GM18909 (cell line): ENCODE results near the gene RNF227.
A peak's percentile ranks its signal among the peaks of the same experiment; 100 is the strongest.
"Not testable (repeated sequence)": the region's sequence is repeated elsewhere in the genome, so short reads cannot be mapped to it uniquely, and the experiment has no call there.

Experiments used
- ATAC-seq: cut with Tn5 transposase; IDR thresholded peaks from one replicate; pipeline ENCODE4 v1.9.1; 2021; ENCODE audit warnings: mild to moderate bottlenecking; ENCODE audit not compliant: unreplicated experiment, poor library complexity

RNF227 gene

DNA sequence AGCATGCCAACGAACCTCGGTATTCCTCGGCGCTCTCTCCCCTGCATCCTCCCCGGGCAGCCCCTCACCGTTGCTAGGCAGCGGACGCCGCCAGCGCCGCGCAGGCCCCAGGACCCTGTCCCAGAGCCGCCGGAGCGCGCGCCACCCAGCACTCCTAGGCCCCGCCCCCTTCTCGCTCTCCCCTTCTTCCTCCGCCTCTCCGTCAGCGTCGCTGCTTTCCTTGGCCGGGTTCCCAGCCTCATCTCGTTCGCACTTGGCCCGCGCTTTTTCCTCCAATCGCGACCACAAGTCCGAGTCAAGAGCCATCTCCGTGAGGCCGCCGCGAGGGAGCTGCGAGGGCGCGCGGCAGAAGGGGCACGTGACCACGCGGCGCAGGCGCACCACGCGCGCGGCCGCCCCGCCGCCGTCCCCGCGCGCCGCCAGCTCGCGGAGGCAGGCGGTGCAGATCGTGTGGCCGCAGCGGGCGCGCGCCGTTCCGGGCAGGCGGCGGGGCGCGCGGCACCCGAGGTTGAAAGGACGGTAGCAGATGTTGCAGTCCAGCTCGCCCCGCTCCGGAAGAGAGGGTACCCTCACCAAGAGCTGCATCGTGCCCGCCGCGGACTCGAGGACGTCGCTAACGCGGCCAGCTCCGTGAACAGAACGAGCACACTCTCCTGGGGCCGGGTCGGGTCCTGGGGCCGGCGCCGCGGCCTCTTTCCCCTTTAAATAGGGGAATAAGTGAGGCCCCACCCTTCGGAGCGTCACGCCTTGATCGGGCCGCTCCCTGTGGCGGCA, at the start of gene RNF227:
TSS of gene RNF227 (minus strand) at position 679 of the 774 bp plus-strand sequence. CDS start at position 585, 94 bp downstream.
- peak; percentile 73 for ATAC-seq

DNA sequence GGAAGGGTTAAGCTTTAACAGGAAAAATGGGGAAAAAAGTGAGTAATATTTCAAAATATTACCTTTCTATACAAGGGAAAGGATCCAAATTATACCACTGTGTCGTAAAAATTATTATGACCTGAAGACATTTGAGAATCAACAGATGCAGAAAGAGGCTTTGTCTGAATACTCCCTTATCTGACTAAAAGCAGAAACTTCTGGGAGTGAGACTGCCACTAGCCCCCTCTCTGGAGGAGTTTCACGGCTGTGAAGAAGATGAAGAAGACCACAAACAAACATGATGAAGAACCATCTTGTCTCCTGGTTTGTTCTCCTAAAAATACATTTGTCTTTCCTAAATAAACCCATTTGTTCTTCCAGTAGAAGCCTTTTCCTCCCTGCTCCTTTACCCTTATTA, 45.3 kb upstream of the RNF227 start:
- no peak for ATAC-seq

DNA sequence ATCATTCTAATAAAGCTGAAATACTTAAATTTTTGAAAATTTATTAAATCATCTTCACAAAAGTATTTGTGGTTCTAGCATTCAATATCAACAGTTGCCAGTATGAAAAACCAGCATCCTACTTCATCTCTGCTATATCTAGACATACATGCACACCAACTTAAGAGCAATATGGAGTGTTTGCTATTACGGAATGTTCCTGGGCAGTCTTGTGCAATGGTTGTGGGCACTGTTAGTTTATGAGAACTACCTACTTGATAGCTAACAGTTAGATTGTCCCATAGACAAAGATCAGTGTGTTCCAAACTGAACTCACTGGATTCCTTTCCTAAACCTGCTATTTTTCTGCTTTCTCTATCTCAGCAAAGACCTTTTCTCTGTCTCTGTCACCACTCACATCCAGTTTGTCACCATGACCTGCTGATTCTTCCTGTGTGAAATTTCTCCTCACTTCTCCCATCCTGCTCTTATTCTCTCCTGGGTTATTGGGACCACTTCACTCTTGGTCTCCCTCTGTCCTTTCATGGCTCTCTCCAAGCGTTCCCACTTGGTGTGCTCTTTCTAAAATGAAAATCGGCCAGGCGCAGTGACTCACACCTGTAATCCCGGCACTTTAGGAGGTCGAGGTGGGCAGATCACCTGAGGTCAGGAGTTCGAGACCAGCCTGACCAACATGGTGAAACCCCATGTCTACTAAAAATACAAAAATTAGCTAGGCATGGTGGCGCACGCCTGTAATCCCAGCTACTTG, 43.6 kb upstream of the RNF227 start:
- ATAC-seq = no peak

DNA sequence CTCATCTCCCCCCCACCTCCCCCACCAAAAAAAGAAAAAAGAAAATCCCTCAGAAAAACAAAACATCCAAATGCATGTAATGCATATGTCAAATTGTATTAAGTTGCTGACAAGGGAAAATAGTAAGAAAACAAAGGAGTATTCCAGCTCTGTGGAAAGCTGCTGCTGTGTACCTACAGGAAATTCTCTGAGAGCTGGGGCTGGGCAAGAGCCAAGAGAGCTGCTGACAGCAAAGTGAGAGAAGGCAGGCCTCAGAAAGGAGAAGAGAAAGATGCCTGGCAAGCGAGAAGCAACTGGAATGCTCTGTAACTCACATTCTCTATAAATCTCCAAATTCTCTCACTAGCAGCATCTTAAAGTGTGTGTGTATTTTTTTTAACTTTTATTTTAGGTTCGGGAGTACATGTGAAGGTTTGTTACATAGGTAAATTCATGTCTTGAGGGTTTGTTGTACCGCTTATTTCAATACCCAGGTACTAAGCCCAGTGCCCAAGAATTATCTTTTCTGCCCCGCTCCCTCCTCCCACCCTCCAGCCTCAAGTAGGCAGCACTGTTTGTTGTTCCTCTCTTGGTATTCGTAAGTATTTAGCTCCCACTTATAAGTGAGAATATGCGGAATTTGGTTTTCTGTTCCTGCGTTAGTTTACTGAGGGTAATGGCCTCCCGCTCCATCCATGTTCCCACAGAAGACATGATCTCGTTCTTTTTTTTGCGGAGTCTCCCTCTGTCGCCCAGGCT, 40.3 kb upstream of the RNF227 start:
- no peak for ATAC-seq

GRCh38 chr17:7955414-7956227, 39.5 kb upstream of the RNF227 start:
- no peak for ATAC-seq

GRCh38 chr17:7953266-7953665, 37.2 kb upstream of the RNF227 start:
- not testable (repeated sequence) for ATAC-seq

DNA sequence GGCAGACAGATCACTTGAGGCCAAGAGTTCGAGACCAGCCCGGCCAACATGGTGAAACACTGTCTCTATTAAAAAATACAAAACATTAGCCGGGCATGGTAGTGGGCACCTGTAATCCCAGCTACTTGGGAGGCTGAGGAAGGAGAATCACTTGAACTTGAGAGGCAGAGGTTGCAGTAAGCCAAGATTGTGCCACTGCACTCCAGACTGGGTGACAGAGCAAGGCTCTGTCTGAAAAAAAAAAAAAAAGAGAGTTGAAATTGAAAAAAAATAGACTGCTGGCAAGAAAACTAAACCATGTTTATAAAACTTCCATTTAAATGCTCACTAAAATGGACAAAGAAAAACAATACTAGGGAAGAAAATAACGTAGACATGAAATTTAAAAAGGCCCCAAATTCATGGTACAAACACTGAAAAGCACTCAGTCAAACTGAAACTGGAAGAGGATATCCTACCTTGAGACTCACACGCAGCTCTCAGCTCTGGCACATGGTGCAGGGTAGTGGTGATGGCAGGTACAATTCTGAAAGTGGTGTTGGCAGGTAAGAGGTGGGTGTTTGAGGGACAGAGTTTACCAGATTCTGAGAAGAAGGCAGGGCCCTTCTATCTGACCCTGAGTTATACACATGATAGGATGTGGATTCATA, 35.2 kb upstream of the RNF227 start:
- no peak for ATAC-seq

DNA sequence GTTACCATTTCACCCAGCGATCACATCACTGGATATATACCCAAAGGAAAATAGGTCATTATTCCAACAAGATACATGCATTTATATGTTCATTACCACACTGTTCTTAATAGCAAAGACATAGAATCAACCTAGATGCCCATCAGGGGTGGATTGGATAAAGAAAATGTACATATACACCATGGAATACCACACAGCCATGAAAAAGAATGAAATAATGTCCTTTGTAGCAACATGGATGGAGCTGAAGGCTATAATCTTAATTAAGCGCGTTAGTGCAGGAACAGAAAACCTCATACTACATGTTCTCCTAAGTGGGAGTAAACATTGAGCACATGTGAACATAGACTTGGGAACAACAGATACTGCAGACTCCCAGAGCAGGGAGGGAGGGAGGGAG, 34.5 kb upstream of the RNF227 start:
- no peak for ATAC-seq

- ATAC-seq = no peak
These were observed 31.6 kb upstream of the RNF227 start for GRCh38 chr17:7947651-7948050.

- no peak for ATAC-seq
These were observed 30.4 kb upstream of the RNF227 start for GRCh38 chr17:7946441-7946840.

GRCh38 chr17:7945651-7946050, 29.6 kb upstream of the RNF227 start:
- no peak for ATAC-seq

- no peak for ATAC-seq
These were observed 28.2 kb upstream of the RNF227 start for GRCh38 chr17:7944326-7944725.

DNA sequence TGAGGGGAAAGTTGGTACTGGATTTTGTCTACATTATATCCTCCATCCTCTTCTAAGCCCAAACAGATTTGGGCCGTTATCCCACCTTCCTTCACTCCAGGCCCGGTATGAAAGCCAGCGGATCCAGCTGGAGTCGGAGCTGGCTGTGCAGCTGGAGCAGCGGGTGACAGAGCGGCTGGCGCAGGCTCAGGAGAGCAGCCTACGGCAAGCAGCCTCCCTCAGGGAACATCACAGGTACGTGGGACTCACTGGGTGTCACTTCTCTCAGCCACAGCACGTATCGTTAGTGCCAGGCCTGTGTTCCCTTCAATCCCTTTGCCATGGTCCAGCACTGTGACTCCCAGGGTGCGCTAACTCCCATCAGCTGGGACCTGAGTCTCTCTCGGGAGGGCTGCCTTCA, 27.2 kb upstream of the RNF227 start:
- no peak for ATAC-seq

GRCh38 chr17:7940743-7941142, 24.7 kb upstream of the RNF227 start:
- no peak for ATAC-seq

DNA sequence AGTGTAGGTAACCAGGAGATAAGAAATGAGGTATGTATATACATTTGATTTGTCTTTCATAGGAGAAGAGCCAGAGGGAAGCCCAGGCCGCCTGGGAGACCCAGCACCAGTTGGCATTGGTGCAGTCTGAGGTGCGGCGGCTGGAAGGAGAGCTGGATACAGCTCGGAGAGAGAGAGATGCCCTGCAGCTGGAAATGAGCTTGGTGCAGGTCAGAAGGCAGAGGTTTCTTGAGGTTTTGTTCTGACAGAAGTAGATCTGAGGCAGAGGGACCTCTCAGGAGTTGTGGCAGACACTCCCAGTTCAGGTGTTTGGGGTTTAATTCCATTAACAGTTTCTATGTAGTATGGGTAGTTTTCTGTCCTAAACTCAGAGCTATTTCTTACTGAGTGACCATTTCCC, 23.9 kb upstream of the RNF227 start:
- ATAC-seq = no peak

DNA sequence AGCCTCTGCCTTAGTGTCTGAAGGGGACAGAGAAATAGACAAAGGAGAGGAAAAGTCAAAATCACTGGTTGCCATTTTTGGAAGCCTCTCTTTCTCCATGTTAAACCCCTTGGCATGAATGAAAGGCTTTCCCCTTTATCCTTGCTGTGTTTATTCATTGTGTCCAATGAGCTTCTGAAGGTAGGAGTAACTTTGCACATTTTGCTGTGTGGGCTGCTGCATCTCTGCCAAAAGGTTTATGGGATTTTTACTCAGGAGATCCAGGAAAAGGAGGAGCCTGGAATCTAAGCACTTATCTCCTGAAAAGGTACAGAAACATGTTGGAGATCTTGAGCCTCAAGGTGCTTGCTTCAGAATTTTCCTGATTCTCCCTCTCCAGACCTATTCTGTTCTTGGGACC, 19.8 kb upstream of the RNF227 start:
- no peak for ATAC-seq

DNA sequence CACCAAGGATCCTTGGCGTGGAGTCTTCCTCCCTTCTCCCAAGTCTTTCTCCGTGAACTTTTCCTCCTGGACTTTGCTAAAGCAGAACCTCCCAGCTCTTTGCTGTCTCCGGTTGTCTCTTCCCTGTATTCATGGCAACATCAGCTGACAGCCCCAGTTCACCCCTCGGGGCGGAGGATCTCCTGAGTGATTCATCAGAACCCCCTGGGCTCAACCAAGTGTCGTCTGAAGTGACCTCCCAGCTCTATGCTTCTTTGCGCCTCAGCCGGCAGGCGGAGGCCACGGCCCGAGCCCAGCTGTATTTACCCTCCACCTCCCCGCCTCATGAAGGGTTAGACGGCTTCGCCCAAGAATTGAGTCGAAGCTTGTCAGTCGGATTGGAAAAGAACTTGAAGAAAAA, 16.9 kb upstream of the RNF227 start:
- no peak for ATAC-seq

DNA sequence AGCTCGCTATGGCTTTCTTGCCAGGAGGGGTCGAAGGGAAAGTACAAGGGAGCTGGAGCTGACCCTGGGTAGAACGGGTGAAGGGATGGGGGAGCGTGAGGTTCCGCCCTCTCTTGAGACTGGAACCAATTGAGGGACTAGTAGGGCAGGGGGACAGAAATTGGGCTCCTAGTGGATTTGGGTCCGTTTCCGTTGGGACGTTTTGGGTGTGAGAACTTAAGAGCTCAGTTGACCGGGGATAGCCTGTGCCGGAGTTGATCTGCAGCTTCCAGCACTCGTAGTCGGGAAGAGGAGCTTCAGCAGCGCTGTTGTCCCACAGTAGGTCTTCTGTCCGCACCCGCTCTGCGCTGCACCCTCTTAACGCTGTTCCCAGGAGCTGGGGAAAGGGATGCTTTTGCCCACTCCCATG, 16.4 kb upstream of the RNF227 start:
- peak; percentile 7 for ATAC-seq

GRCh38 chr17:7931709-7932482, 15.8 kb upstream of the RNF227 start, which contains the start of the genes CNTROB and TRAPPC1:
CNTROB (plus strand) TSS chr17:7932206; CDS start chr17:7933080, 874 bp downstream.
TRAPPC1 (minus strand) TSS chr17:7931946; CDS start chr17:7931829, 117 bp downstream.
- ATAC-seq = peak; percentile 92
